Measurements from ENCODE around the gene LIN7B.
"Not testable (repeated sequence)": the region's sequence is repeated elsewhere in the genome, so short reads cannot be mapped to it uniquely, and the experiment has no call there.

LIN7B gene

DNA sequence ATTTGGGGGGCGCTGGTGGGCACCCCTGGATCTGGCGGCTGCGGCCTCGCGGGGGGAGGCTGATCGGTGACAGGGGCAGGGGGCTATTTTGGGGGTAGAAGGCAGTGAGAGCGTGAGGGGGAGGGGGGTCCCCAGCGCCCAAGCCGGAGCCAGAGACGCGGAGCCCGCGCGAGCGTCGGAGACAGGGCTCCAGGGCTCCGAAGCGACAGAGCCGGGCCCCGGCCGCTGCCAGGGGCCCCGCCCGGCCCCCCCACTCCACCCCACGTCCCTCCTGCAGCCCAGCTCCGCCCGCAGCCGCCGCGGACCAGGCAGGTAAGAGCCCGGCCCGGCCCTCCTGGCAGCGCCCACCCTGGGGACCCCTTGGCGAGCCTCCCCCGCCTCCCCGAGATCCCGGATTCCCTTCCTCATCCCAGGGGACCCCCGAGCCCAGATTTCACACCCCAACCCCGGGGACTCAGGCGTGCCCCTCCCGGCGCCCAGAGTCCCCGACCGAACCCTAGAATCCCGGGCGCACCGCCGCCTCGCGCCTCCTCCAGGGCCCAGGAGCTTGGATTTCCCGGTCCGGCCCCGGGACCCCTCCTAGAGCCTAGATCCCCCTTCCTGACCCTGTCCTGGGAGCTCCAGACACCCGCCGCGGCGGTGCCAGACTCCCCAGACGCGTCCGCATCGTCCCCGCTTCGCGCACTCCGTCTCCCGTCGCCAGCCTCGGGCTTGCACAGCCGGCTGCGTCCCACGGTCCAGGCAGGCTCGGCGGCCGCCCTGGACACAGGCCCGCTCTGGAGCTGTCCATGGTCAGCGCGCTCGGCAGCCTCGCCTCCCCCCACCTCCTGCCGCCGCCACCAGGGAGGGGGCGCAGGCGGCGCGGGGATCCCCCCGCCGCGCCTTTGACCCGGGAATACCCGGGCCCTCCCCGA, 5.5 kb downstream of the LIN7B start, which contains the start of gene PPFIA3:
Gene PPFIA3 (plus strand): TSS at position 134 of the 914 bp plus-strand sequence. CDS start 8,330 bp downstream, outside the sequence.
- peak; percentile 0 for DNase-seq

DNA sequence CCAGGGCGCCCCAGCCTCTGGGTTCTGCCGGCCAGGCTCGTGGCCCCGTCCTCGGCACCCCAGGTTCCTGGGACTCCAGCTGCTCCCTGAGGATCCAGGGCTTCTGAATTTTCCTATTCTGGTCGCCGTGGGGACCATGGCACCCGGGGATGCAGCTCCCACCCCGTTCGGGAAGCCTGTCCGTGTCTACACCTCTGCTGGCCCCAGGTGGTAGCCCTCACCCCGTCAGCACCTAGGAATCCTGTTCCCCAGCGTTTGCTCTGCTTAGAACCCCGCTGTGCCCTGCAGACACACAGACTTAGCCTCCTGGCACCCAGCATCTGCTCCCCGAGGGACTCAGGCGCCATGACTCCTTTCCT, 6.1 kb downstream of the LIN7B start:
- no peak for DNase-seq

DNA sequence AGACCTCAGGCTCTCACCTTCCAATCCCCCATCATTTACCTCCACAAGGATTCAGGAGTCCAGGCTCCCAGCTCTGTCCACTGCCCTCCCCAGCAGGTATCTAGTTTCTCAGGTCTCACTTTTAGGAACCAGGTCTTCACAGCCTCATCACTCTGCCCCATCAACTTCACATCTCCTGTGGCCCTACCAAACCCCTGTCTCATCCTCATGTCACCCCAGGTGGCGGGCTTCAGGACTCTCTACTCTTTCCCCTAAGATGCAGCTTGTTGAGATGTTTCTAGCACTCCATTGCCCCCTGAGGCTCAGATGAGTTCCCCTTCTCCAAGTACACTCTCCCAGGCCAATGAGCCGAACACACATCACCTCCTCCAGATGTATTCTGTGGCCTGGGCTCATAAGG, 6.7 kb downstream of the LIN7B start:
- DNase-seq, result no peak

GRCh38 chr19:49121841-49122240, 7.7 kb downstream of the LIN7B start:
- DNase-seq, result not testable (repeated sequence)

- DNase-seq, result not testable (repeated sequence)
Measured at GRCh38 chr19:49123285-49123684, 9.1 kb downstream of the LIN7B start.

DNA sequence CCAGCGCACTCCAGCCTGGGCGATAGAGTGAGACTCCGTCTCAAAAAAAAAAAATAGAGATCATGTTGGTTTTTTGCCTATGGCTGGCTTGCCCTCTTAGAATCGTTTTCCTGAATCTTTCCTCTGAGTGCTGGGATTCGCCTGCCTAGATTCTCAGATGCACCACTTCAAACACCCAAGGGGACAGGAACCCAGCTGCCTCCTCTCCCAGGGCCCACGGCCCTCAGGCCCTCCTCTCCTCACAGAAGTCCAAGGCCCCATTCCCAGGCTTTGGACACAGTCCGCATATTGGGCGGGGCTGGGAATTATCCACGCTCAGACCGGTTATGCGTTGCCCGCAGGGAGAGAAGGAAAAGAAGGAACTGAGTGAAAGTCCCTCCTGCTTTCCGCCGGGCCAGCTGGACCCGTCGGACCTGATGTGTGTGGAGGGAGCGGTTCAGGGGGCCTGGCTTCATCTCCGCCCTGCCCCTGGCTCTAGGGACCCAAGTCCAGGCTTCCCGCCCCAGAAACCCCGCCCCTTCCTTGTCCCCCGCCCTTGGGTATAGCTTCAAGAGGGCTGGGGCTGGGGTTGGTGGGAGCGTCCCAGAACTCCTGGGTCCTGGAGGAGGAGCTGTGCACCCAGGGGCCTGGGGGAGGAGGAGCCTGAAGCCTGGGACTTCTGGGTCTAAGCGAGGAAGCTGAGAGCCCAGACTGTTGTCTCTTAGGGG, 11.0 kb downstream of the LIN7B start:
- no peak for DNase-seq

DNA sequence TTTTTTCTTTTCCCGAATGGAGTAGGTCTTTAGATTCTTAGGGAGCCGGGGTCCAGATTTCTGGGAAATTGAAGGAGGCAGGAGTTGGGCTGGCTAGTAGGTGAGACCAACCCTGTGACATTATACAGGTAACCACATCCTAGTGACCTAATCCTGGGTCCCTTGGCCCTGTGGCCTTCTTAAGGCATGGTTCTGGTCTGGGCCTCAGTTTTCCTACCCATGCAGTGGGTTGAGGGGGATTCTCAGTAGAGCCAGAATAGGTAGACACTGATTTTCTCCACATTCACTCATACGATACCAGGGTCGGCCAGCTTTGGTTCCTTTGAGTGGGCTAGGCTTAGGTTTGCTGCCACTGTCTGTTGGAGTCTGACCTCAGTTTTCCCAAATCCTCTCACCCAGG, 12.4 kb downstream of the LIN7B start:
- DNase-seq, result no peak

DNA sequence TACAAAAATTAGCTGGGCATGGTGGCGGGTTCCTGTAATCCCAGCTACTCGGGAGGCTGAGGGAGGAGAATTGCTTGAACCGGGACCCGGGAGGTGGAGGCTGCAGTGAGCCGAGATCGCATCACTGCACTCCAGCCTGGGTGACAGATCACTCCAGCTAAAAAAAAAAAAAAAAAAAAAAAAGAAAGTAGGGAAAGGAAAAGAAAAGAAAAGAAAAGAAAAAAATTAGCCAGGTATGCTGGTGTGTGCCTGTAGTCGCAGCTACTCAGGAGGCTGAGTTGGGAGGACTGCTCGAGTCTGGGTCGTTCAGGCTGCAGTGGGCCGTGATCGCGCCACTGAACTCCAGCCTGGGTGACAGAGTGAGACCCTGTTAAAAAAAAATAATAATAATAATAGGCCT, 13.1 kb downstream of the LIN7B start:
- DNase-seq, result not testable (repeated sequence)

- peak; percentile 94 for DNase-seq
Measured at GRCh38 chr19:49127674-49128544, 13.7 kb downstream of the LIN7B start.

DNA sequence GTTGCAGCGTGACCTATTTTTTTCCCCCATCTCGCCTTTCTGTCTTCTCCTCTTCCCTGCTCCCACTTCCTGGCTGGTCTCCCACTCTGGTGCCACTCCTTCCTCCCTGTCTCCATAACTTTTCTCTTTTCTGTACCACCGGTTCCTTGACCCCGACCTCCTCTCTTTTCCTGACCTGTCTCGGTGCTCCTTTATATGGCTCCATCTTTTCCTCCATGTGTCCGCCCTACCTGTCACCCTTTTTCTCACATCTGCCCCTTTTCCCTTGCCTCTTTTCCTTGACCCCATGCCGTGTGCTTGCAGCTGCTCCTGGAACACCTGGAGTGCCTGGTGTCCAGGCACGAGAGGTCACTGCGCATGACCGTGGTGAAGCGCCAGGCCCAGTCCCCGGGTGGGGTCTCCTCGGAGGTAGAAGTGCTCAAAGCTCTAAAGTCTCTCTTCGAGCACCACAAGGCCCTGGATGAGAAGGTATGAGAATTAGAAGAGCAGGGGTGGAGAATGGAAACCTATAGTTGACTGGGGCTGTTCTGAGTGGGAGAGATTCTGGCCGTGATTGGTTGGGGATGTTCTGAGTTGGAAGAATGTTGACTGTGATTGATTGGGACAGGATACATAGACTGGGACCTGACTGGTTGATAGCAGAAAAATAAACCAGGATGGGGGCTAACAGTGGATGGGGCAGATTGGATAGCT, 14.5 kb downstream of the LIN7B start:
- peak; percentile 32 for DNase-seq

- DNase-seq, result no peak
Measured at GRCh38 chr19:49129238-49129583, 15.0 kb downstream of the LIN7B start.

- no peak for DNase-seq
Measured at GRCh38 chr19:49130325-49130724, 16.2 kb downstream of the LIN7B start.

DNA sequence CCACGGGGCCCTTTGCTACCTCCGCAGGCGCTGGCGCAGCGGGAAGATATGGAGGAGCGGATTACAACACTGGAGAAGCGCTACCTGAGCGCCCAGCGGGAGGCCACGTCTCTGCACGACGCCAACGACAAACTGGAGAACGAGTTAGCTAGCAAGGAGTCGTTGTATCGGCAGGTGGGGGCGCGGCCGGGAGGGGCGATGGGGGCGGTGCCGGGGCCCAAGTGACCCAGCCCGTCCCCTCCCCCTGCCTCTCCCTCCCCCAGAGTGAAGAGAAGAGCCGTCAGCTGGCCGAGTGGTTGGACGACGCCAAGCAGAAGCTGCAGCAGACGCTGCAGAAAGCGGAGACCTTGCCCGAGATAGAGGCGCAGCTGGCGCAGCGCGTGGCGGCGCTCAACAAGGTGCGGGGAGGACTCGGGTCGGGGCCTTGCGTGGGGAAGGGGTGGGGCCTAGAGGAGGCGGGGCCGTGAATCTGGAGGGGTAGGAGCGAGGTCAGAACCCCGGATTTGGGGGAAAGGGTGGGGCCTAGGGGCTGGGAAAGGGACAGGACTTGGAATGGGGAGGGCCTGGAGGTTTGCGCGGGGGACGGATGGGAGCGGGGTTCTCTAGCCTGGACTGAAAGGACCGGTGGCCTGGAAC, 18.9 kb downstream of the LIN7B start:
- DNase-seq, result no peak

DNA sequence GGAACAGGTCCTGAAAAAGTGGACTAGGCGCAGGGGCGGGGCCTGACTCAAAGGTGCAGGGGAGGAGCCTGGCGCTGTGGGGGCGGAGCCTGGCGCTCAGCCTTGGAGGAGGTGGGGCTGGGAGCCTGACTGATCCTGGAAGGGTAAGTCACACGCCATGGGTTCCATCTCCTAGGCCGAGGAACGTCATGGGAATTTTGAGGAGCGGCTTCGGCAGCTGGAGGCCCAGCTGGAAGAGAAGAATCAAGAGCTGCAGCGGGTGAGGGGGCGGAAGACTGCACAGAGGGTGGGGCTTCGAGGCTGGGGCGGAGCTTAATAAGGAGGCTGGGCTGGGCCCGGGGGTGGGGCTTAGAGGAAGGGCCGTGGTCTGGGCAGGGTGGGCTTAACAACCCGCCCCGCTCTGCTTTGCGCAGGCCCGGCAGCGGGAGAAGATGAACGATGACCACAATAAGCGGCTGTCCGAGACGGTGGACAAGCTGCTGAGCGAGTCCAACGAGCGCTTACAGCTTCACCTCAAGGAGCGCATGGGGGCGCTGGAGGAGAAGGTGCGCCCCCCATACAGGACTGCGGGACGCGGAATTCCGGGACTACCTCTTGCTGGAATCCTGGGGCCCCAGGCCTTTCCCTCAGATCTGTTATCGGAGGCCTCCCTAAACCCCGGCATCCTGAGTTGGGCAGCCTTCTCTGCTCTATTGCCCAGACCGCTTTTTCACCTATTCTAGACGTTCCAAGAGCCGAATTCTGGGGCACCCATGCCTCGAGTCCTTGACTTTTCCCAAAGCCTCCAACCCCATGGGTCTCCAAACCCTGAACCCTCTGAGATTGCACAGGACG, 19.7 kb downstream of the LIN7B start:
- peak; percentile 17 for DNase-seq

- DNase-seq, result no peak
Measured at GRCh38 chr19:49135686-49136085, 21.5 kb downstream of the LIN7B start.

GRCh38 chr19:49136771-49137171, 22.6 kb downstream of the LIN7B start:
- no peak for DNase-seq

- no peak for DNase-seq
Measured at GRCh38 chr19:49140951-49141350, 26.8 kb downstream of the LIN7B start.

DNA sequence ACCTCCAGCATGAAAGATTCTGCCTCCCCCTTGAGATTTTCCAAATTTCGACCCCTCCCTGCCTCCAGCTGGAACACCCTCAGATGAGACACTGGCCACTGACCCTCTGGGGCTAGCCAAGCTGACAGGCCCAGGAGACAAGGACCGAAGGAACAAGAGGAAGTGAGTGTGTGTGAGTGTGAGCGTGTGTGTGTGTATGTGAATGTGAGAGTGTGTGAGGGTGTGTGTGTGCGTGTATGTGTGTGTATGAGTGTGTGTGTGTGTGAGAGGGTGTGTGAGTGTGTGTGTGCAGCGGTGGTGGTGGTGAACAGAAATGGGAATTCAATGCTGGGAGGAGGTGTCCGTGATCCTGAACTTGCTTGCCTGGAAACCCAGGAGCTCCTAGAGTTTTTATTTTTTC, 27.2 kb downstream of the LIN7B start:
- no peak for DNase-seq

DNA sequence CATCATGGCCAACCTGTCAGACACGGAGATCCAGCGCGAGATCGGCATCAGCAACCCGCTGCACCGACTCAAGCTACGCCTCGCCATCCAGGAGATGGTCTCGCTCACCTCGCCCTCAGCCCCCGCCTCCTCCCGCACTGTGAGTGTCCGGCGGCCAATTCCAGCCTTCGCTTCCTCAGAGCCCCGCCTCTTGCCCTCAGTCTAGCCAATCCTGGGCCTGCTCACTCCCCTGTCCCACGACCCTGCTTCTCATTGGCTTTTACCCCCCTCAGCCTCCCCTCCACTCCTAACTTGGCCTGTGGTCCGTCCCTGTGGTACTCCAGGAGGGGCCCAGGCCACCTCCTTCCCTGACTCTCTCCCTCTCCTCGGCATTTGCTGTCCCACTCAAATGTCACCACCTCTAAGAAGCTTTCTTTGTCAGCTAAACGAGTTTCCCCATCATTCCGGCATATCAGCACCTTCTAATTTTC, 28.7 kb downstream of the LIN7B start:
- DNase-seq, result peak; percentile 89

DNA sequence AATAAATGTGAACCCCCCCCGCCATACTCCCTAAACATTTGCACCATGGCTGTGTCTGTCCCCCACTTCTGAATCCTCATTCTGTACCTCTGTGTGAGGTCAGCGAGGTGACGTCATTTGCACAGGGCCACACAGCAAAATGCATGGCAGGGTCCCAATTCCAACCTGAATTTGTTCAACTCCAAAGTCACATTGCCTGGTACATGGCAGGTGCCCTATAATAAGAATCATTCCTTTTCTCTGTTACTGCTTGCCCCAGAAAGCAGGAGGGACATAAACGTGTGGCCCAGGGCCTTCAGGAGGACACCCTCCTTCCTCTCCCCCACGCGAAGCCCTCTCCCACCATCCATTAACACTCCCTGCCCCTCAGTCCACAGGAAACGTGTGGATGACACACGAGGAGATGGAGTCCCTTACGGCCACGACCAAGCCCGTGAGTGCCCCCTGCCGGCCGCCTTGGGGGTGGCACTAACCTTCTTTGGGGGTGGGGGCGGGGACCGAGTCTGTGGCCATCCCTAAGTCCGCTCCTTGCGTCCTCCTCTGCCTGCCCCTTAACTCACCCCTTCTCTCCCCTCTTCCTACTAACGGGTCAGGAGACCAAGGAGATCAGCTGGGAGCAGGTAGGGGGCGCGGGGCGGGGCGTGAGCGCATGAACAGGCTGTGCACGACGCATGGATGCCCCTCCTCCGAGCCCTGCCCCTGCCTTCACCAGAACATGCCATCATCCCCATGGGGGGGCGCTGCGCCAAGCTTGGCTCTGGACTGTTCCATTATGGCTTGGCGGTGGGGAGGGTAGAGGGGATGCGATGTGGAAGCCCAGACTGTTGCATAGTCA, 31.6 kb downstream of the LIN7B start:
- peak; percentile 56 for DNase-seq
